H9 (cell line): ENCODE measurements around the gene TBC1D10B. TPM values are rescaled to one million over a fixed set of nuclear protein-coding genes. Genes with fewer than 3 reads are reported as not detected.
"Not testable (repeated sequence)": the region's sequence is repeated elsewhere in the genome, so short reads cannot be mapped to it uniquely, and the experiment has no call there.

Experiments
- DNase-seq: peaks from one replicate; pipeline ENCODE4 v3.0.0-alpha.2; 2017
- H2AFZ ChIP-seq: one replicate; pipeline ENCODE4 v1.6.1; 2013; ENCODE audit warnings: mild to moderate bottlenecking, low read length, control low read depth, moderate library complexity
- H2AK5ac ChIP-seq: 2 replicates; pipeline ENCODE4 v1.6.1; 2013; ENCODE audit warnings: low read length, control low read depth, mixed read lengths; ENCODE audit not compliant: insufficient read length
- H2BK120ac ChIP-seq: one replicate; pipeline ENCODE4 v1.6.1; 2013; ENCODE audit warnings: low read depth, mild to moderate bottlenecking, low read length, control low read depth, inconsistent platforms; ENCODE audit not compliant: poor library complexity, severe bottlenecking
- H2BK12ac ChIP-seq: 2 replicates; pipeline ENCODE4 v1.6.1; 2013; ENCODE audit warnings: low read length, control low read depth, mixed read lengths, low read depth; ENCODE audit not compliant: insufficient read length
- H2BK15ac ChIP-seq: 2 replicates; pipeline ENCODE4 v1.6.1; 2013; ENCODE audit warnings: low read depth, low read length, control low read depth
- H2BK20ac ChIP-seq: one replicate; pipeline ENCODE4 v1.6.1; 2013; ENCODE audit warnings: low read depth, mild to moderate bottlenecking, low read length, control low read depth, inconsistent platforms; ENCODE audit not compliant: poor library complexity, severe bottlenecking
- H2BK5ac ChIP-seq: 2 replicates; pipeline ENCODE4 v1.6.1; 2013; ENCODE audit warnings: low read length, control low read depth, mixed read lengths; ENCODE audit not compliant: insufficient read length
- H3K14ac ChIP-seq: 2 replicates; pipeline ENCODE4 v1.6.1; 2013; ENCODE audit warnings: low read length, control low read depth; ENCODE audit not compliant: insufficient read depth
- H3K18ac ChIP-seq: 2 replicates; pipeline ENCODE4 v1.6.1; 2013; ENCODE audit warnings: low read depth, mild to moderate bottlenecking, mixed read lengths, low read length, control low read depth; ENCODE audit not compliant: insufficient read length
- H3K23ac ChIP-seq: 2 replicates; pipeline ENCODE4 v1.6.1; 2013; ENCODE audit warnings: low read length, control low read depth, mixed read lengths, low read depth; ENCODE audit not compliant: insufficient read length
- H3K23me2 ChIP-seq: 2 replicates; pipeline ENCODE4 v1.6.1; 2013; ENCODE audit warnings: low read depth, mild to moderate bottlenecking, mixed read lengths, low read length, control low read depth; ENCODE audit not compliant: insufficient read length, poor library complexity, severe bottlenecking
- H3K27ac ChIP-seq: 2 replicates; pipeline ENCODE4 v1.5.1; 2013; ENCODE audit warnings: low read length, control low read depth, mixed read lengths, low read depth; ENCODE audit not compliant: insufficient read length
- H3K27me3 ChIP-seq: 2 replicates; pipeline ENCODE4 v1.6.1; 2013; ENCODE audit warnings: low read length, control low read depth, inconsistent platforms; ENCODE audit not compliant: insufficient read depth
- H3K4ac ChIP-seq: 2 replicates; pipeline ENCODE4 v1.6.1; 2013; ENCODE audit warnings: low read depth, mild to moderate bottlenecking, control low read depth, inconsistent platforms, low read length, moderate library complexity
- H3K4me1 ChIP-seq: 2 replicates; pipeline ENCODE4 v1.6.1; 2013; ENCODE audit warnings: low read length, control low read depth, inconsistent platforms; ENCODE audit not compliant: insufficient read depth
- H3K4me2 ChIP-seq: 2 replicates; pipeline ENCODE4 v1.6.1; 2013; ENCODE audit warnings: low read length, control low read depth, mixed read lengths; ENCODE audit not compliant: insufficient read length, insufficient read depth
- H3K56ac ChIP-seq: 2 replicates; pipeline ENCODE4 v1.6.1; 2013; ENCODE audit warnings: low read depth, mild to moderate bottlenecking, mixed read lengths, low read length, control low read depth; ENCODE audit not compliant: insufficient read length
- H3K79me1 ChIP-seq: 2 replicates; pipeline ENCODE4 v1.6.1; 2013; ENCODE audit warnings: low read depth, mild to moderate bottlenecking, moderate library complexity, low read length, control low read depth, inconsistent platforms; ENCODE audit not compliant: insufficient read depth, poor library complexity, severe bottlenecking
- H3K79me2 ChIP-seq: 2 replicates; pipeline ENCODE4 v1.6.1; 2013; ENCODE audit warnings: low read length, control low read depth, inconsistent platforms; ENCODE audit not compliant: insufficient read depth
- H3K9ac ChIP-seq: 2 replicates; pipeline ENCODE4 v1.6.1; 2013; ENCODE audit warnings: low read length, control low read depth, mixed read lengths; ENCODE audit not compliant: insufficient read length; ENCODE audit errors: extremely low read depth
- H3K9me3 ChIP-seq: one replicate; pipeline ENCODE4 v1.6.1; 2013; ENCODE audit warnings: low read depth, low read length, inconsistent platforms; ENCODE audit not compliant: control insufficient read depth
- H3T11ph ChIP-seq: one replicate; pipeline ENCODE4 v1.6.1; 2013; ENCODE audit warnings: mild to moderate bottlenecking, low read length, control low read depth, inconsistent platforms
- H4K20me1 ChIP-seq: one replicate; pipeline ENCODE4 v1.6.1; 2013; ENCODE audit not compliant: control insufficient read depth, insufficient read length, insufficient read depth
- H4K5ac ChIP-seq: 2 replicates; pipeline ENCODE4 v1.6.1; 2013; ENCODE audit warnings: low read depth, mild to moderate bottlenecking, mixed read lengths, low read length, control low read depth; ENCODE audit not compliant: insufficient read length
- H4K8ac ChIP-seq: replicated peaks from 2 replicates; pipeline ENCODE4 v1.6.1; 2013; ENCODE audit warnings: low read length, control low read depth, mixed read lengths, low read depth; ENCODE audit not compliant: insufficient read length
- H4K91ac ChIP-seq: 2 replicates; pipeline ENCODE4 v1.6.1; 2013; ENCODE audit warnings: low read depth, mild to moderate bottlenecking, moderate library complexity, mixed read lengths, low read length, control low read depth; ENCODE audit not compliant: insufficient read length
- H3K27ac Mint-ChIP-seq, 3 experiments: 2 replicates in 2 of 3; 3 replicates in 1 of 3; pipeline ENCODE4 v1.8.0; 2020 to 2021; ENCODE audit warnings: mixed read lengths in 3 of 3, mild to moderate bottlenecking in 1 of 3, moderate library complexity in 1 of 3
- H3K27me3 Mint-ChIP-seq: 2 replicates; pipeline ENCODE4 v1.8.0; 2021; ENCODE audit warnings: low read depth, mild to moderate bottlenecking, moderate library complexity, mixed read lengths
- H3K36me3 Mint-ChIP-seq, 3 experiments: 2 replicates in 2 of 3; 3 replicates in 1 of 3; pipeline ENCODE4 v1.8.0; 2020 to 2021; ENCODE audit warnings: low read depth in 3 of 3, mixed read lengths in 3 of 3; ENCODE audit not compliant: insufficient read depth in 1 of 3
- H3K4me1 Mint-ChIP-seq, 2 experiments: 2 replicates each; pipeline ENCODE4 v1.8.0; 2020; ENCODE audit warnings: mixed read lengths in 2 of 2
- H3K4me3 Mint-ChIP-seq, 2 experiments: 2 replicates in 1 of 2; 3 replicates in 1 of 2; pipeline ENCODE4 v1.8.0; 2020 to 2021; ENCODE audit warnings: mild to moderate bottlenecking in 2 of 2, mixed read lengths in 2 of 2, moderate library complexity in 1 of 2
- H3K9me3 Mint-ChIP-seq, 2 experiments: 2 replicates in 1 of 2; 3 replicates in 1 of 2; pipeline ENCODE4 v1.8.0; 2020; ENCODE audit warnings: mild to moderate bottlenecking in 2 of 2, mixed read lengths in 2 of 2, moderate library complexity in 1 of 2
- WGBS: extraction: QIAGEN DNeasy Blood & Tissue Kit; methylation state at CpG from one replicate; pipeline ENCODE4 v1.1.7; 2013; ENCODE audit warnings: missing lambda C conversion rate, low lambda C conversion rate, mixed read lengths; ENCODE audit not compliant: insufficient read length; ENCODE audit errors: extremely low coverage; 5-methylcytosine and 5-hydroxymethylcytosine counted together
- total RNA-seq: library from RNA; stranded (reverse); gene quantifications from 2 replicates; pipeline ENCODE4 v1.2.1, GENCODE V29; 2021

The TBC1D10B gene
- total RNA-seq, 1 experiment from 2014 or later: 25.6 TPM

DNA sequence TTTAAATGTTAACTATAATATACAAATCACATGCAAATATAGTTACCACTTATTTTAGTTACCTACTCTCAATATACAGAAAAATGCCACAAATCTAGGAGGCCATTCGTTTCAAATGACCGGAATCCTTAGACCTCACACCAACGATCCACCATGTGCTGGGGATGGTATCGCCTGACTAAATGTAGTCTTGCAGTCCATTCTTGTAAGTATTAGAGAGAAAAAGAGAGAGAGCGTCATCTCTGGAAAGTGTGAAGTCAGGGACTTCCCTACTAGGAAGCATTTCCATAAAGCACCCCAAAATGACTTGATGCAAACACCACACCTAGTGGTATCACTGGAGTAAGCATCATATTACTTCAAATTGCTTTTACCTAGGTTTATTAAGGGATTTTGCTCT lies 61.0 kb downstream of the TBC1D10B start:
- not testable (repeated sequence) for H3K9me3 ChIP-seq, H3K9me3 Mint-ChIP-seq, H3K36me3 Mint-ChIP-seq, H3K4ac ChIP-seq, H3K27me3 ChIP-seq, H4K5ac ChIP-seq, H4K91ac ChIP-seq, H3K4me3 Mint-ChIP-seq, H2BK120ac ChIP-seq, DNase-seq, H3K9ac ChIP-seq, H3K23ac ChIP-seq, H2AFZ ChIP-seq, H3K4me1 ChIP-seq, H2BK15ac ChIP-seq, H2BK20ac ChIP-seq, H3K4me2 ChIP-seq, H2BK5ac ChIP-seq, H3K4me1 Mint-ChIP-seq, H3K27ac ChIP-seq, H3K23me2 ChIP-seq, H3K79me2 ChIP-seq, H3K27ac Mint-ChIP-seq, H3K27me3 Mint-ChIP-seq, H2AK5ac ChIP-seq, H3T11ph ChIP-seq, H3K18ac ChIP-seq, H2BK12ac ChIP-seq, H4K8ac ChIP-seq, H4K20me1 ChIP-seq, H3K56ac ChIP-seq, H3K79me1 ChIP-seq, H3K14ac ChIP-seq
- no CpG with 5 or more reads among the region's 5 CpGs for WGBS

Other genes with a start within 250 kb of the TBC1D10B start
- gene MAPK3, start 247.3 kb downstream of the TBC1D10B start, total RNA-seq: 52.3 and 53.5 TPM in 2 replicates
- gene CORO1A, start 186.9 kb downstream of the TBC1D10B start, total RNA-seq: 3.4 and 4.8 TPM in 2 replicates
- 202 and 218 TPM in 2 replicates for gene BOLA2B, start 176.8 kb downstream of the TBC1D10B start, total RNA-seq
- 30.3 TPM in 2 replicates for gene SLX1A, start 176.6 kb downstream of the TBC1D10B start, total RNA-seq
- gene SULT1A3, start 171.2 kb downstream of the TBC1D10B start, total RNA-seq: 21.5 and 21.8 TPM in 2 replicates
- gene NPIPB13, start 122.0 kb downstream of the TBC1D10B start, total RNA-seq: 14.3 and 16.4 TPM in 2 replicates
- gene CD2BP2, start 15.2 kb downstream of the TBC1D10B start, total RNA-seq: 90.1 and 90.2 TPM in 2 replicates
- gene MYL11, start 4.3 kb upstream of the TBC1D10B start, total RNA-seq: 0.70 and 1.4 TPM in 2 replicates
- gene SEPTIN1, start 12.1 kb upstream of the TBC1D10B start, total RNA-seq: 1.4 and 2.5 TPM in 2 replicates
- gene ZNF48, start 24.9 kb upstream of the TBC1D10B start, total RNA-seq: 57.3 and 61.2 TPM in 2 replicates
- 9.7 and 10.5 TPM in 2 replicates for gene ZNF771, start 37.1 kb upstream of the TBC1D10B start, total RNA-seq
- gene DCTPP1, start 59.5 kb upstream of the TBC1D10B start, total RNA-seq: 78.1 and 78.3 TPM in 2 replicates
- gene SEPHS2, start 75.4 kb upstream of the TBC1D10B start, total RNA-seq: 52.6 and 54.1 TPM in 2 replicates
- gene ITGAL, start 102.2 kb upstream of the TBC1D10B start, total RNA-seq: not detected in 2 replicates
- gene ZNF768, start 156.1 kb upstream of the TBC1D10B start, total RNA-seq: 39.0 and 40.0 TPM in 2 replicates
- 17.5 and 18.4 TPM in 2 replicates for gene ZNF747, start 164.4 kb upstream of the TBC1D10B start, total RNA-seq
- gene ZNF764, start 187.9 kb upstream of the TBC1D10B start, total RNA-seq: 11.2 and 11.4 TPM in 2 replicates
- 4.3 and 4.5 TPM in 2 replicates for gene ZNF688, start 201.2 kb upstream of the TBC1D10B start, total RNA-seq
- gene ZNF785, start 215.2 kb upstream of the TBC1D10B start, total RNA-seq: 17.0 and 18.8 TPM in 2 replicates
- gene ZNF689, start 239.9 kb upstream of the TBC1D10B start, total RNA-seq: 21.1 and 21.9 TPM in 2 replicates